NB4 (cell line): ENCODE data around the gene ADAM33.

Source experiments
- CTCF ChIP-seq: IDR thresholded peaks from one replicate; pipeline ENCODE4 v1.5.1; 2012; ENCODE audit warnings: low read depth, low read length
- POLR2A ChIP-seq: IDR thresholded peaks from 2 replicates; pipeline ENCODE4 v1.6.1; 2011; ENCODE audit warnings: mild to moderate bottlenecking; ENCODE audit not compliant: insufficient read length; ENCODE audit errors: extremely low read depth

- TF ChIP-seq POLR2A (no peak), CTCF (no peak)
These were observed 9.2 kb downstream of the ADAM33 start for GRCh38 chr20:3672547-3673171.
